Thoracic aorta (tissue), 2 donors: ENCODE data around the gene SPEG. TPM values are rescaled to one million over a fixed set of nuclear protein-coding genes. Genes with fewer than 3 reads are reported as not detected.

ENCODE experiments used
- ATAC-seq: fragments of 150-250 bp; one replicate; pipeline ENCODE4 v1.8.0; 2017; ENCODE audit warnings: low read depth; ENCODE audit not compliant: insufficient number of reproducible peaks, low FRiP score
- DNase-seq: peaks from one replicate; pipeline ENCODE4 v3.0.0-alpha.2; 2020; ENCODE audit warnings: low spot score
- H3K27ac ChIP-seq, 2 donors: fragments of 200-600 bp; sonication (generic); 1 replicate in 1 of 2; 2 replicates in 1 of 2; pipeline ENCODE4 v1.5.1; 2016; ENCODE audit warnings: mild to moderate bottlenecking in 2 of 2, moderate library complexity in 2 of 2
- H3K27me3 ChIP-seq: fragments of 200-600 bp; sonication (generic); replicated peaks from 2 replicates; pipeline ENCODE4 v1.6.0; 2016; ENCODE audit warnings: mild to moderate bottlenecking; ENCODE audit not compliant: insufficient read depth
- H3K36me3 ChIP-seq: fragments of 200-600 bp; sonication (generic); one replicate; pipeline ENCODE4 v1.5.1; 2016
- H3K4me1 ChIP-seq, 2 donors: fragments of 200-600 bp; sonication (generic); 1 replicate in 1 of 2; 2 replicates in 1 of 2; pipeline versions ENCODE4 v1.5.1 to v1.6.0; 2016; ENCODE audit warnings: low read depth in 2 of 2, mild to moderate bottlenecking in 1 of 2; ENCODE audit not compliant: control insufficient read depth in 1 of 2
- H3K4me3 ChIP-seq: fragments of 200-600 bp; sonication (generic); 2 replicates; pipeline ENCODE4 v1.5.1; 2016; ENCODE audit warnings: mild to moderate bottlenecking
- H3K9me3 ChIP-seq: fragments of 200-600 bp; sonication (generic); 2 replicates; pipeline ENCODE4 v1.5.1; 2016
- total RNA-seq, 2 donors: library from RNA; depleted of rRNA; stranded (reverse); fragments of >200 nt; gene quantifications; one replicate each; pipeline versions ENCODE4 v1.1.0 to v1.2.3, GENCODE V29; 2016
- TF ChIP-seq, protein P1 (sequence below): fragments of 200-600 bp; sonication (generic); IDR thresholded peaks from one replicate; pipeline ENCODE4 v1.5.1; 2019; ENCODE audit warnings: antibody characterized with exemption

Gene SPEG
- total RNA-seq, 2 donors from 2014 or later = 426 to 455 TPM

DNA sequence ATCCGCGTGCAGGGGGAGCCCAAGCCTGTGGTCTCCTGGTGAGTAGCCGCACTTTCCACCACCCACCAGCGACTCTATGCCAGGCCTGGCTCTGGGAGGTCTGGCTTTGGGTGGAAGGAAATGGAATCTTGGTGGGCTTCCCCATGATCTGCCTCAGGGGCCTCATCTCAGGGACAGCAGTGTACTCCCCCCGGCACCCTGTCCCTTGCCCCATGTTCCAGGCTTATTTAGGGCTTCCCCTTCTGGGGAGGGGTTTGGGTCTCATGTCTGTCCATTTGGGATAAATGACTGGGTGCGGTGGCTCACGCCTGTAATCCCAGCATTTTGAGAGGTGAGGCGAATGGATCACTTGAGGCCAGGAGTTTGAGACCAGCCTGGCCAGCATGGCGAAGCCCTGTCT, 27.7 kb downstream of the SPEG start:
- H3K36me3 ChIP-seq = peaks cover 69% of the 10 kb centered on the region
- peaks cover 28 to 94% of the 10 kb centered on the region in 2 donors for H3K4me1 ChIP-seq
- no peak for ATAC-seq
- H3K27ac ChIP-seq = peak overlapping the region; percentile 99 to 100
- DNase-seq = no peak
- no peak overlapping the region for H3K4me3 ChIP-seq
- no peaks in the 10 kb centered on the region for H3K27me3 ChIP-seq
- no peaks in the 10 kb centered on the region for H3K9me3 ChIP-seq
- TF ChIP-seq, protein P1, sequence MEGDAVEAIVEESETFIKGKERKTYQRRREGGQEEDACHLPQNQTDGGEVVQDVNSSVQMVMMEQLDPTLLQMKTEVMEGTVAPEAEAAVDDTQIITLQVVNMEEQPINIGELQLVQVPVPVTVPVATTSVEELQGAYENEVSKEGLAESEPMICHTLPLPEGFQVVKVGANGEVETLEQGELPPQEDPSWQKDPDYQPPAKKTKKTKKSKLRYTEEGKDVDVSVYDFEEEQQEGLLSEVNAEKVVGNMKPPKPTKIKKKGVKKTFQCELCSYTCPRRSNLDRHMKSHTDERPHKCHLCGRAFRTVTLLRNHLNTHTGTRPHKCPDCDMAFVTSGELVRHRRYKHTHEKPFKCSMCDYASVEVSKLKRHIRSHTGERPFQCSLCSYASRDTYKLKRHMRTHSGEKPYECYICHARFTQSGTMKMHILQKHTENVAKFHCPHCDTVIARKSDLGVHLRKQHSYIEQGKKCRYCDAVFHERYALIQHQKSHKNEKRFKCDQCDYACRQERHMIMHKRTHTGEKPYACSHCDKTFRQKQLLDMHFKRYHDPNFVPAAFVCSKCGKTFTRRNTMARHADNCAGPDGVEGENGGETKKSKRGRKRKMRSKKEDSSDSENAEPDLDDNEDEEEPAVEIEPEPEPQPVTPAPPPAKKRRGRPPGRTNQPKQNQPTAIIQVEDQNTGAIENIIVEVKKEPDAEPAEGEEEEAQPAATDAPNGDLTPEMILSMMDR = no peak

DNA sequence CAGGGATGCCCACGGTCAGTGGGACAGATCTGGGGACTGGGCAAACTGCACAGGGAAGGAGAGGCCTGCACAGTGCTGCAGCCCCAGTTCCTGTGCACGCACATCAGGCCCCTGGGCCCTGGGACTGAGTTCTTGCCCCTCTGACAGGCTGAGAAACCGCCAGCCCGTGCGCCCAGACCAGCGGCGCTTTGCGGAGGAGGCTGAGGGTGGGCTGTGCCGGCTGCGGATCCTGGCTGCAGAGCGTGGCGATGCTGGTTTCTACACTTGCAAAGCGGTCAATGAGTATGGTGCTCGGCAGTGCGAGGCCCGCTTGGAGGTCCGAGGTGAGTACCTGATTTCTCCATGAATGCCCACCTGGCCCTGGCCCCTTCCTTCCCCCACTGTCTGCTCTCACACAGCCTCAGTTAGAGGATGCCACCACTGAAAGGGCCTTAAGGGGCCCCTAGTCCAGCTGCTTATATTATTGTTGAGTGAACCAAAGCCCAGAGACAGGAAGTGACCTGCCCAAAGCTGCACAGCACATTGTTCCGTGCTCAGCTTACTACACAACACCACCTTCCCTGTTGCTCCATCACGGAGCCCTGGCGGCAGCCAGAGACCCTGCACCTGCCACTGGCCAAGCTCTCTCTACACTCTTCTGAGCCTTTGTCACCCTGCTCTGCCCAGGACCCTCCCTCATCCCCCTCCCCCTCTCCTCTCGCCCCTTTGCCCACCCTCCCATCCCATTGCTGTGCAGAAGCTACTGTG, 29.8 kb downstream of the SPEG start:
- Histone ChIP-seq H3K27me3 (no peaks in the 10 kb centered on the region), H3K27ac (peak overlapping the region; percentile 62 to 99), H3K9me3 (no peaks in the 10 kb centered on the region), H3K4me1 (peaks cover 21 to 94% of the 10 kb centered on the region in 2 donors), H3K4me3 (no peak overlapping the region), H3K36me3 (peaks cover 73% of the 10 kb centered on the region)
- no peak for DNase-seq
- TF ChIP-seq, protein P1 = no peak
- ATAC-seq = no peak

DNA sequence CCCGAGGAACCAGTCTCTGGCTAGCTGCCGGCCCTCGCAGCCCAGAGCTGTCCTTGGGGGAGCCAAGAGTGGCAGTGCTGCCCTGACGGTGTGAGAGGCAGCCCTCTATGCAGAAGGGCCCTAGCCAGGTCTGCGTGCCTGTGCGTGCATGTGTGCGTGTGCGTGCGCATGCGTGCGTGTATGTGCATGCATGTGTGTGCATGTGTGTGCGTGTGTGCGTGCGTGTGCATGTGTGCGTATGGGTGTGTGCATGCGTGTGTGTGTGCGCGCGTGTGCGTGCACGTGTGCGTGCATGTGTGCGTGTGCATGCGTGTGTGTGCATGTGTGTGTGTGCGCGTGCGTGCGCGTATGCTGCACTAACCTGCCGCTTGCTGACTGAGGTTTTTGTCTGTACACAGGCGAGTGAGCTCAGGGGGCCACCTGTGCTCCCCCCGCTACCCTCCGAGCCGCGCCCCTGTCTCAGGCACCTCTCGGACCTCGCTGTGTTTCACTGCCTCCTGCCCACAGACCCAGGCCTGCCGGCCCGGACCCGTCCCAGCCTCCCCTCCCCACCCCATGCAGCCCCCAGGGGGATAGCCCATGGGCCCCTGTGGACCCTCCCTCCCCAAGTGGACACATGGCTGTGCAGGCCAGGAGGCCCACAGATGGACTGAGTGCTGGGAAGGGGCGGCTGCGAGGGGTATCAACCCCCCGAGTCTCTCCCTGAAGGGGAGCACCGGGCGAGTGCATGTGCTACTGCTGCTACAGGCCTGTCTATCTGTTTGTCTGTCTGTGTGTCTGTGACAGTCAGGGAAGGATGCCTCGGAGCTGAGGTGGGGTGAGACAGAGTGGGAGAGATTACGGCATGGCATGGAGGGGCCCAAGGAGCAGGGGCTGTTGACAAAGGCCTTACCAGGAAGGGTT, 31.3 kb downstream of the SPEG start:
- H3K36me3 ChIP-seq = peaks cover 87% of the 10 kb centered on the region
- peak overlapping the region; percentile 62 to 99 for H3K27ac ChIP-seq
- H3K4me1 ChIP-seq = peaks cover 15 to 90% of the 10 kb centered on the region in 2 donors
- DNase-seq (no peak), ATAC-seq (no peak)
- no peaks in the 10 kb centered on the region for H3K27me3 ChIP-seq
- TF ChIP-seq, protein P1 = no peak
- no peaks in the 10 kb centered on the region for H3K9me3 ChIP-seq
- H3K4me3 ChIP-seq = no peak overlapping the region

DNA sequence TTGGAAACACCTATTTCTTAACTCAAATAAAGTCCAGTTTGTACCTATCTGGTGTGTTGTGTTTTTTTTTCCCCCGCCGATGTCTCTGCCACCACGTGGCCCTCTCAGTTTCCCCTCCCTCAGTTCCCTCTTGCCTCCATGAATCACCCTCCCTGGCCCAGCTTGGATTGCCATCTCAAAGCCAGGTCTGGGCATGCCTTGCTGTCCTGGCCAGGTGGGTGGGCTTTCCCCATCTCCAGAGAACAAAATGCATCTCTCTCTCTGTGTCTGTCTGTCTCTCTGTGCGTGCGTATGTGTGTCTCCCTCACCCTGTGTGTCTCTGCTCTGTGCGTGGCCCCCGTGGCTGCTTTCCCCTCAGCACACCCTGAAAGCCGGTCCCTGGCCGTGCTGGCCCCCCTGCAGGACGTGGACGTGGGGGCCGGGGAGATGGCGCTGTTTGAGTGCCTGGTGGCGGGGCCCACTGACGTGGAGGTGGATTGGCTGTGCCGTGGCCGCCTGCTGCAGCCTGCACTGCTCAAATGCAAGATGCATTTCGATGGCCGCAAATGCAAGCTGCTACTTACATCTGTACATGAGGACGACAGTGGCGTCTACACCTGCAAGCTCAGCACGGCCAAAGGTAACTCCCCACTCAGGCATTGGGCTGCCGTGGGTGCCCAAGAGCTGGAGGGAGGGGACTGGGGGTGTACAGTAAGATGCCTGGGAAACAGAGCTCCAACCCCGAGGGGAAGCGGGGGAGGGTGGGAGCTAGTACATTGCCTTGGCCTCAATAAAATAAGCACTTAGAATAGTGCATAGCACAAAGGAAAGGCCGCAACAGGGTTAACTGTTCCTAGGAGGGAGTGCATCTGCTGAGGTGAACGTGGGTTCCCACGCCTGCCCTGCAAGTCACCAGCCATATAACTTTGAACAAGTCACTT, 32.4 kb downstream of the SPEG start:
- Histone ChIP-seq H3K9me3 (no peaks in the 10 kb centered on the region), H3K36me3 (peaks cover 92% of the 10 kb centered on the region), H3K27me3 (no peaks in the 10 kb centered on the region), H3K27ac (peak overlapping the region; percentile 46 to 63), H3K4me3 (no peak overlapping the region), H3K4me1 (peaks cover 15 to 78% of the 10 kb centered on the region in 2 donors)
- no peak for DNase-seq
- TF ChIP-seq, protein P1 = no peak
- no peak for ATAC-seq
